ENCODE results near the gene TXNRD2. TPM values are rescaled to one million over a fixed set of nuclear protein-coding genes. Genes with fewer than 3 reads are reported as not detected.
A peak's percentile ranks its signal among the peaks of the same experiment; 100 is the strongest.

Gene TXNRD2
- total RNA-seq, 1 donor from 2014 or later = 6.4 TPM

DNA sequence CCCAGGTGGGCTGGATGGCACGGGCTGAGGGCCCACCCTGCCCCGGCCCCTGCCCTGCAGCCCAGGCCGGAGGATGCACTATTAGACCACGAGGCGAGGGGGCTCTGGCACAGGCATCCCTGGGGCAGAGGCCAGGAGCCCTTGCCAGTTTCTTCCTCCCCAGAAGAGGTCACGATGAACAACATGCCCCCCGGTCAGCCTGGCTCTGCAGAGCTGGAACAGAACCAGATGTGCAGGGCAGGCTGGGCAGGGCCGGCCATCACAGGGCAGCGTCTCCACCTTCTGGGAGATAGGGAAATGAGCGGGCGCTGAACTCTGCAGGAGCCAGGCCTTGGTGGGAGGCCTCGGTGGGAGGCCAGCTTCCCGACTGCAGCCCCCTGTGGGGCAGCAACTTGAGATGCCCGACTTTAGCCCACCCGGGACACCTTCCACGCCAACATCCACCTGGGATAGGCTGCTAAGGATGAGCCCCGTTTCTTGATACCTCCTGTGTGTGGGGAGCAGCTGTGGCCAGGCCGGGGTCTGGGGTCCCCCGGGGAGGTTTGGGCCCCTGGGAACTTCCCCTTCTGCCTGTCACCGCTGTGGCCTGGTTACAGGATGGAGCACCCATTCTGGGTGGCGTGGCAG lies 65.2 kb downstream of the TXNRD2 start:
- Mint-ChIP-seq H3K9me3 (ENCODE audit: unreplicated experiment) (peaks cover 2% of the 10 kb centered on the region), H3K27ac (ENCODE audit: unreplicated experiment) (no peak overlapping the region), H3K4me1 (ENCODE audit: low read depth, unreplicated experiment) (peaks cover 4% of the 10 kb centered on the region), H3K4me3 (ENCODE audit: unreplicated experiment) (no peak overlapping the region), H3K27me3 (ENCODE audit: unreplicated experiment) (no peaks in the 10 kb centered on the region), H3K36me3 (ENCODE audit: unreplicated experiment) (no peaks in the 10 kb centered on the region)
- peak; percentile 11 for DNase-seq
- TF ChIP-seq, protein P1, sequence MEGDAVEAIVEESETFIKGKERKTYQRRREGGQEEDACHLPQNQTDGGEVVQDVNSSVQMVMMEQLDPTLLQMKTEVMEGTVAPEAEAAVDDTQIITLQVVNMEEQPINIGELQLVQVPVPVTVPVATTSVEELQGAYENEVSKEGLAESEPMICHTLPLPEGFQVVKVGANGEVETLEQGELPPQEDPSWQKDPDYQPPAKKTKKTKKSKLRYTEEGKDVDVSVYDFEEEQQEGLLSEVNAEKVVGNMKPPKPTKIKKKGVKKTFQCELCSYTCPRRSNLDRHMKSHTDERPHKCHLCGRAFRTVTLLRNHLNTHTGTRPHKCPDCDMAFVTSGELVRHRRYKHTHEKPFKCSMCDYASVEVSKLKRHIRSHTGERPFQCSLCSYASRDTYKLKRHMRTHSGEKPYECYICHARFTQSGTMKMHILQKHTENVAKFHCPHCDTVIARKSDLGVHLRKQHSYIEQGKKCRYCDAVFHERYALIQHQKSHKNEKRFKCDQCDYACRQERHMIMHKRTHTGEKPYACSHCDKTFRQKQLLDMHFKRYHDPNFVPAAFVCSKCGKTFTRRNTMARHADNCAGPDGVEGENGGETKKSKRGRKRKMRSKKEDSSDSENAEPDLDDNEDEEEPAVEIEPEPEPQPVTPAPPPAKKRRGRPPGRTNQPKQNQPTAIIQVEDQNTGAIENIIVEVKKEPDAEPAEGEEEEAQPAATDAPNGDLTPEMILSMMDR (IDR thresholded peaks at IDR 0.05; ENCODE audit: partially characterized antibody, unreplicated experiment) = no peak

DNA sequence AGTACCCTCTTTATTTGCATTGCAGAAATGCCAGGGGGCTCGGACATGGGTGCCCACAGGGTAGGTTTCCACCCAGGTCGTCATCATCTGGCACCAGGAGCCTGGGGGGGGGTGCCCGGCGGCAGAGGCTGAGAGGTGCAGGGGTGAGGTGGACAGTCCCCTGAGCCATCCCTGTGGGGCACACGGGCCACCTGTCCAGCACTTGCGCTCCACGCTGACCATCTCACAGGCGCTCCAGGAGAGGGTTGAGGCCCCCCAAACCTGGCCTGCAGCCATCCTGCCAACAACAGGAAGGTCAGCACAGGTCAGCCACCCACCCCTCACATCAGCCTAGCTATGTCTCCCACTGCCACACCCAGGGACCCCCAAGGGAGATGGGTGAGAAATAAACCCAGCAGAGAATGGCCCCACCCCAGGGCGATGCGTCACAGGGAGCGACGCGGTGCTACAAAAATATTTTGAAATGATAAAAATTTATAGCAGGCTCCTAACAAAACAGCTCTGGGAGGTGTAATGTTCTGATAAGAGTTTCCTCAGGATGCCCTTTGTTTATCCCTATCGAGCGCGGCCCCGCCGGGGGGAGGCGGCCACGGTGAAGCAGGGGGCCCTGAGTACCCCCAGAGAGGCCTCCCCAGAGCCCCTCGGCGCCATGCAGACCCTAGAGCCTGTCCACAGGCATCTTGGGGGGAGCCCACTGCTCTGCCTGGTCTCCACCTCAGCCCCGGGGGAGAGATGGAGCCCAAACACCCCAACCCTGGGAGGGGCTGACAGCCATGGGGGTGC lies 65.9 kb downstream of the TXNRD2 start:
- TF ChIP-seq, protein P1 (IDR thresholded peaks at IDR 0.05; ENCODE audit: partially characterized antibody, unreplicated experiment) = no peak
- H3K27me3 Mint-ChIP-seq (ENCODE audit: unreplicated experiment) = no peaks in the 10 kb centered on the region
- no peaks in the 10 kb centered on the region for H3K36me3 Mint-ChIP-seq (ENCODE audit: unreplicated experiment)
- DNase-seq = peak; percentile 10
- no peaks in the 10 kb centered on the region for H3K4me1 Mint-ChIP-seq (ENCODE audit: low read depth, unreplicated experiment)
- H3K4me3 Mint-ChIP-seq (ENCODE audit: unreplicated experiment) = no peak overlapping the region
- peaks cover 2% of the 10 kb centered on the region for H3K9me3 Mint-ChIP-seq (ENCODE audit: unreplicated experiment)
- no peak overlapping the region for H3K27ac Mint-ChIP-seq (ENCODE audit: unreplicated experiment)

DNA sequence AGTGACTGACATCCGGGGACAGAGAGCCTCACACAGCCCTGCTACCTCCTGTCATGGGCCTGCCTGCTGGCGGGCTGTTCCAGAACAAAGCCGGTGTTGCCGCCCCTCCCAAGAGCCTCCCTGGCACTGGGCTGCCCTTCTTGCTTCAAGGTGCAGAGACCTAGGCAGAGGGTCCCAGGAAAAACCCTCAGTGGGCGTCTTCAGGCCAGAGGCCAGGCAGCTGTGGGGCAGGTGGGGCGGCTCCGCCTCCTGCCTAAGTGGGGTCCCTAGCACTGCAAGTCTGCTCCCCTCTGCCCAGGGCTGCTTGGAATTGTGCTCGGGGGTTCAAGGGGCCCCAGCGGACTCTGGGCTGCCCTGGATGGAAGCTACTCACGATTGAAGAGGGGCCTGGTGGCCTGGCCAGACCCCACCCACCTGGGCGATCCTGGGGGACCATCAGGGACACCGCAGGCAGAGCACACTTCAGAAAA lies 66.5 kb downstream of the TXNRD2 start:
- peaks cover 2% of the 10 kb centered on the region for H3K9me3 Mint-ChIP-seq (ENCODE audit: unreplicated experiment)
- no peaks in the 10 kb centered on the region for H3K36me3 Mint-ChIP-seq (ENCODE audit: unreplicated experiment)
- TF ChIP-seq, protein P1 (IDR thresholded peaks at IDR 0.05; ENCODE audit: partially characterized antibody, unreplicated experiment) = no peak
- H3K4me1 Mint-ChIP-seq (ENCODE audit: low read depth, unreplicated experiment) = no peaks in the 10 kb centered on the region
- H3K4me3 Mint-ChIP-seq (ENCODE audit: unreplicated experiment) = no peak overlapping the region
- H3K27me3 Mint-ChIP-seq (ENCODE audit: unreplicated experiment) = no peaks in the 10 kb centered on the region
- no peak overlapping the region for H3K27ac Mint-ChIP-seq (ENCODE audit: unreplicated experiment)
- DNase-seq = peak; percentile 23

DNA sequence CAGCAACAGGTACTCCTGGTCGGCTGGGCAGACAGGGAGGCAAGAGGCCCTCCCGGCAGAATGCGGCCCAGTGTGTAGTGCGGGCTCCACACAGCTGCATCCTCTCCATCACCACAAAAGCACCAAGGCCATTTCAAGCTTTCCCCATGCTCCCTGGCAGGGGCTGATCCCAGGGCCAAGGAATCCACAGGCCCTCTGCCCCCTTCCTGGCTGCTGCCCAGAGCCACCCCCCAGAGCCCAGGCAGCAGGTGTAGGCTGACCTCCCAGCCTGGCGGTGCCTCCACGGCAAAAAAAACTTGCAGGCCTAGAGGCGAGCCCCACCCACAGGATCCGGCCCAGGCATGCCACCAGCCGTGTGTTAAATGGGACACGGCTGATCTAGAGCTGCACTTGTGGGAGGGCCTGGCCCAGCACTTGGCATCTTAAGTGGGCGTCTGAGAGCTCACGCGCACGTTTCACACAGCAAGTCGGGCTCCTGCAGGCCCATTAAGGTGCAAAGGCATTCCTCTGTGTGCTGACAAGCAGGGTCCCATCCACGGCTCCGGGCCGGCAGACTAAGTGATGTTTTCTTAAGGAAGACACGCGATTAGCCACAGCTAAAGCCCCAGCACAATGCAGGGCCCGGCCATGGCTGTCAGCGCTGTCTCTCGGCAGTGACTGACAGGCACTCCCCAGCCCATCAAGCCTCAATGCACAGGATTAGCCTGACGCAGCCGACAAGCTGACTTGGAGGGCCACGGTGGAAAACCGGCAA lies 67.1 kb downstream of the TXNRD2 start:
- Mint-ChIP-seq H3K9me3 (ENCODE audit: unreplicated experiment) (peaks cover 2% of the 10 kb centered on the region), H3K27me3 (ENCODE audit: unreplicated experiment) (no peaks in the 10 kb centered on the region), H3K27ac (ENCODE audit: unreplicated experiment) (no peak overlapping the region), H3K36me3 (ENCODE audit: unreplicated experiment) (no peaks in the 10 kb centered on the region), H3K4me1 (ENCODE audit: low read depth, unreplicated experiment) (no peaks in the 10 kb centered on the region), H3K4me3 (ENCODE audit: unreplicated experiment) (no peak overlapping the region)
- TF ChIP-seq, protein P1 (IDR thresholded peaks at IDR 0.05; ENCODE audit: partially characterized antibody, unreplicated experiment) = no peak
- DNase-seq = peak; percentile 28

All from glutamatergic neuron (in vitro differentiated cells).